RWPE1 (cell line): ENCODE measurements around the gene POU2AF2.

Source experiments
- CTCF ChIA-PET: fragments of 350-600 bp; sonication (Branson Sonifier 250); formaldehyde crosslinking; extraction: SDS; loops from one replicate; lab custom pipeline; 2021; lab: Yijun Ruan, JAX
- POLR2A ChIA-PET: fragments of 400-600 bp; formaldehyde crosslinking; extraction: SDS; loops from one replicate; lab custom pipeline; 2020; ENCODE audit warnings: antibody characterized with exemption; ENCODE audit not compliant: low non-redundant PET; lab: Yijun Ruan, JAX
- DNase-seq: peaks from one replicate; pipeline ENCODE4 v3.0.0; 2012; ENCODE audit warnings: low spot score
- H3K27ac ChIP-seq: fragments of 450-650 bp; 2 replicates; pipeline ENCODE4 v1.5.1; 2017
- TF ChIP-seq, protein P1 (sequence below): fragments of 450-650 bp; conservative IDR thresholded peaks from 2 replicates; pipeline ENCODE4 v1.5.1; 2017; ENCODE audit warnings: low read depth, mild to moderate bottlenecking

Gene POU2AF2

DNA sequence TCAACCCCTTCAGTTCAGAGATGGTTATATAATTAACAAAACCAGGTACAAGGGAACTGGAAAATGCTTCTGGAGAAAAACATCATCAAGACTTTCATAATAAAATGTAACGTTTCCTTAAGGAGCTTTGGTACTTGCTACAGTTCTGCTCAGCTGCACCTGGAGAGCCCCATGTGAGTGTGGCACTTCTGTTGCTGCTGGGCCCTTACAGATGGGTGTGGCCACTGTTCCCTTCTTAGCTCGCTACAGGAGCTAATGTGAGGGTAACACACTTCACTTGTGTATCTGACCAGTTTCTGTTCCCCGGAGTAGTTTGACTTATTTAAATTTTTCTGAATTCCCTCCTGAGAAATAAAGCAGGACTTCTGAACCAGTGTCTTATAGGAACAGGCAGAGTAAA lies 56.8 kb downstream of the POU2AF2 start:
- CTCF ChIA-PET = no interaction called here
- H3K27ac ChIP-seq = no peak overlapping the region
- no peak for DNase-seq
- POLR2A ChIA-PET = no interaction called here
- TF ChIP-seq, protein P1, sequence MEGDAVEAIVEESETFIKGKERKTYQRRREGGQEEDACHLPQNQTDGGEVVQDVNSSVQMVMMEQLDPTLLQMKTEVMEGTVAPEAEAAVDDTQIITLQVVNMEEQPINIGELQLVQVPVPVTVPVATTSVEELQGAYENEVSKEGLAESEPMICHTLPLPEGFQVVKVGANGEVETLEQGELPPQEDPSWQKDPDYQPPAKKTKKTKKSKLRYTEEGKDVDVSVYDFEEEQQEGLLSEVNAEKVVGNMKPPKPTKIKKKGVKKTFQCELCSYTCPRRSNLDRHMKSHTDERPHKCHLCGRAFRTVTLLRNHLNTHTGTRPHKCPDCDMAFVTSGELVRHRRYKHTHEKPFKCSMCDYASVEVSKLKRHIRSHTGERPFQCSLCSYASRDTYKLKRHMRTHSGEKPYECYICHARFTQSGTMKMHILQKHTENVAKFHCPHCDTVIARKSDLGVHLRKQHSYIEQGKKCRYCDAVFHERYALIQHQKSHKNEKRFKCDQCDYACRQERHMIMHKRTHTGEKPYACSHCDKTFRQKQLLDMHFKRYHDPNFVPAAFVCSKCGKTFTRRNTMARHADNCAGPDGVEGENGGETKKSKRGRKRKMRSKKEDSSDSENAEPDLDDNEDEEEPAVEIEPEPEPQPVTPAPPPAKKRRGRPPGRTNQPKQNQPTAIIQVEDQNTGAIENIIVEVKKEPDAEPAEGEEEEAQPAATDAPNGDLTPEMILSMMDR = no peak

DNA sequence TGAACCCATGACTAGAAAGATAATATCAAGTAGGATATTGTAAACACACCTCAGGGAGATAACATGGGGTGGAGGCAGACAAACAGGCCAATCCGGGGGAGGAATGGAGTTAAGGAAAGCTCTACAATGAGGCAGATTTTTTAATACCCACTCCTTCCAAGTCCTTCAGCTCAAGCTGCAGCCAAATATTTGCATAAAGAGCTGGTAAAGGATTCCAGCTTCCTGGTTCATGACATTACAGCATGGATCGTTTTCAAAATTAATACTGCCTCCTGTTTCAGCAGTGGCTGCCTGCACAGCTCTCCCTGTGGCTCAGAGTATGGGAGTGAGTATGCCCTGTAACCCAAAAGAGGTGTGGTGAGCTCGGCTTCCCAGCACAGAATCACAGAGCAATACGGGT lies 57.9 kb downstream of the POU2AF2 start:
- DNase-seq = no peak
- CTCF ChIA-PET = interaction anchor here (0.6 to 1.1 kb wide), 2 partner anchors 58 to 126 kb away, joined by 3 to 4 read pairs; no protein-coding TSS in a partner anchor
- H3K27ac ChIP-seq = no peak overlapping the region
- POLR2A ChIA-PET = no interaction called here
- TF ChIP-seq, protein P1 = no peak

DNA sequence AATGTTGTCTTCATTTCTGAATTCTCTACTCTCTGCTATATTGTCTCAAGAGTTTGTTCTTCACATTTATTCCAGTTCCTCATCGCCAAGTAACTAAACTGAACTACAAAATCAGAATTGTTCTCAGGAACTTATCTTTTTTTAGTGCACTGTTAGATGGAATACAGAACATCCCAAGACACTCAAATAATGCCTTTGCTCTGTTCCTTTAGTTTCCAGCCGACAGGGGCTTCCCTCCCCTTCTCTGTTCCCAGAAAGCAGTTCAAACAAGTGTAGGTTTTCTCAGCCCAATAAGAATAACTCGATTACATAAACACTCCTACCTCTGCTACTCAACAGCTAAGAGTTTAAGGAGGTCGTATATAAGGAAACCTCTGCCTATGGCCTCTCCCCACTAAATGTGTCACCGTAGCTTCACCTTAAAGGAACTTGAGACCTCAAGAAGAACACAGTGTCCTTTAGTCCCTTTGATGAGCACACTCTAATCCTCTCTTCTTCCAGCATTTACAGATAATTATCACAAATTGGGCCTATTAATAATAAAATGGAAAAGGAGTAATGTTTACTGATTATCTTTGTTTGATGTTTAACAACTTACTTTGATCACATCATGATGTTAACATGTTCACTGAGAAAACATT lies 59.8 kb downstream of the POU2AF2 start:
- POLR2A ChIA-PET = no interaction called here
- CTCF ChIA-PET = no interaction called here

DNA sequence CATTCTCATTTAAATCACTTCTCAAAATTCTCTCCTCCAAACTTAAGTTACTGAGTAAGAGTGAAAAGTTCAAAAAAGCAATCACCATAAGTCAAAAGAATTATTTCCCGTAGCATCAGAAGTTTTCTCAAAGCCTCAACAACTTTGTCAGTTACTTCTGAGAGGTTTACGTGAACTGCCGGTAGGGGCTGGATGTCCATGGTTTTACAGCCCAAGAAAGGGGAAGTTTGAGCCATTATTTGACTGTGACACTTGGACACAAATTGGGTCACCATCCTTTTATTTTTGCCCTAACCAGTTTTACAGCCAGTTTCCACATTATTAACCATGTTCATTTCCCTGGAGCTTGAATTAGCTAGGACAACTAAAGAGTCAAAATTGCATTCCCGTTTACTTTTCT lies 60.4 kb downstream of the POU2AF2 start:
- POLR2A ChIA-PET = no interaction called here
- CTCF ChIA-PET = no interaction called here

More for the DNA sequence above, 59.8 kb downstream of the POU2AF2 start:
- H3K27ac ChIP-seq = no peak overlapping the region
- TF ChIP-seq, protein P1 = no peak
- no peak for DNase-seq

DNA sequence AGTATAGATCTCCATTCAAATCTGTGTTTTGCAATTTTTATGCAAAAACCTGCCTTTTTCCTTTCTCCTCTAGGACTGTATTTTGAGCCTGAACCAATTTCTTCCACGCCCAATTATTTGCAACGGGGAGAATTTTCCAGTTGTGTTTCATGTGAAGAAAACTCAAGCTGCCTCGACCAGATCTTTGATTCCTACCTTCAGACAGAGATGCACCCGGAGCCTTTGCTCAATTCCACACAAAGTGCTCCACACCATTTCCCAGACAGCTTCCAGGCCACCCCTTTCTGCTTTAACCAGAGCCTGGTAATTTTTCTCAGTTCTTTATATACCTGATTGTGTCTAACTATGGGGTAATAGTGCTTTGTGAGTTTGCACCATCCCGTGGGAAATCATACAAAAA lies 60.8 kb downstream of the POU2AF2 start:
- CTCF ChIA-PET = no interaction called here
- POLR2A ChIA-PET = no interaction called here
- no peak overlapping the region for H3K27ac ChIP-seq
- TF ChIP-seq, protein P1 = no peak
- DNase-seq = no peak

More for the DNA sequence above, 60.4 kb downstream of the POU2AF2 start:
- no peak for DNase-seq
- TF ChIP-seq, protein P1 = no peak
- H3K27ac ChIP-seq = no peak overlapping the region

DNA sequence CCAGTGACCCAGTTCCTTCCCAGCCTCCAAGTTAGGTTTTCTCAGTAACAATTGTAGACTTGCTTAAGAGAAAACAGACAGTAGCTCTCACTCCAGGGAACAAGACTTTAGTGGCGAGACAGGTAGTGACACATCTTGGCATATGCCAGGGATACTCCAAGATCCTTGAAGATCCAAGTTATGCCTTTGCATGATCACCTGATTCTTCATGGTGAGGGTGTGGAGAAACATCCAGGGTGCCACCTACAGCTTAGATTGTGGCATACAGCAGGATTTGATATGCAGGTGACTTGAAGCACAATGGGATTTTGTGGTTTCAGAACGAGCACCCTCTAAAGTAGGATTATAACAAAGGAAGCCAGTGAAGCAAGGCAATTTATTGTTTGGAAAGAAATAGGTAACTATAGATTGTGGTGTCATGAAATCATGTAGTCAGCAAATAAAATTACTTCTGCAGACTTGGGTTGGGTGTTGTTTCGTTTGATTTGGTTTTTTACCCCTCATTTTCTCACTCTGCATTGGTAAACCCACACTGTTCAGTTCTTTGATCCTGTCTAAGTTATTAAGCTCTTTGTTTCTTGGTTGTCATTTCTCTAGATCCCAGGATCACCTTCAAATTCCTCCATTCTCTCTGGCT lies 62.1 kb downstream of the POU2AF2 start:
- CTCF ChIA-PET = interaction anchor here (0.6 kb wide), 2 partner anchors 28 to 1250 kb away, joined by 3 to 4 read pairs; no protein-coding TSS in a partner anchor
- TF ChIP-seq, protein P1 = no peak
- POLR2A ChIA-PET = no interaction called here
- no peak for DNase-seq
- H3K27ac ChIP-seq = no peak overlapping the region
